ENCODE results near the gene EHMT1.
"Not testable (repeated sequence)": the region's sequence is repeated elsewhere in the genome, so short reads cannot be mapped to it uniquely, and the experiment has no call there.

Gene EHMT1

GRCh38 chr9:137866226-137867141 lies 247.7 kb downstream of the EHMT1 start:
- H3K4me1 ChIP-seq (ENCODE audit: control insufficient read depth in 1 of 2, insufficient read depth in 2 of 2, low read length in 2 of 2) = no peaks in the 10 kb centered on the region
- H3K27ac ChIP-seq (ENCODE audit: low read depth, low read length) = no peak overlapping the region
- H3K9ac ChIP-seq (ENCODE audit: low read depth in 1 of 2, low read length in 2 of 2) = no peak overlapping the region
- no peaks in the 10 kb centered on the region for H3K27me3 ChIP-seq (ENCODE audit: control insufficient read depth in 1 of 2, insufficient read depth in 2 of 2, low read length in 2 of 2)
- no peak overlapping the region for H3K4me3 ChIP-seq (ENCODE audit: low read depth in 1 of 2, low read length in 2 of 2)
- no peaks in the 10 kb centered on the region for H3K9me3 ChIP-seq (ENCODE audit: control insufficient read depth in 1 of 2, low read length in 2 of 2)
- H3K36me3 ChIP-seq (ENCODE audit: control insufficient read depth in 1 of 2, insufficient read depth in 2 of 2, low read length in 2 of 2) = no peaks in the 10 kb centered on the region

- H3K27me3 ChIP-seq (ENCODE audit: control insufficient read depth in 1 of 2, insufficient read depth in 2 of 2, low read length in 2 of 2) = peaks cover 0 to 5% of the 10 kb centered on the region in 2 donors
- H3K36me3 ChIP-seq (ENCODE audit: control insufficient read depth in 1 of 2, insufficient read depth in 2 of 2, low read length in 2 of 2) = no peaks in the 10 kb centered on the region
- H3K27ac ChIP-seq (ENCODE audit: low read depth, low read length) = no peak overlapping the region
- no peaks in the 10 kb centered on the region for H3K4me1 ChIP-seq (ENCODE audit: control insufficient read depth in 1 of 2, insufficient read depth in 2 of 2, low read length in 2 of 2)
- H3K9me3 ChIP-seq (ENCODE audit: control insufficient read depth in 1 of 2, low read length in 2 of 2) = no peaks in the 10 kb centered on the region
- H3K9ac ChIP-seq (ENCODE audit: low read depth in 1 of 2, low read length in 2 of 2) = no peak overlapping the region
- H3K4me3 ChIP-seq (ENCODE audit: low read depth in 1 of 2, low read length in 2 of 2) = no peak overlapping the region
Observed at GRCh38 chr9:137870432-137870831, 251.6 kb downstream of the EHMT1 start.

GRCh38 chr9:137872296-137872695 lies 253.5 kb downstream of the EHMT1 start:
- no peaks in the 10 kb centered on the region for H3K9me3 ChIP-seq (ENCODE audit: control insufficient read depth in 1 of 2, low read length in 2 of 2)
- no peaks in the 10 kb centered on the region for H3K4me1 ChIP-seq (ENCODE audit: control insufficient read depth in 1 of 2, insufficient read depth in 2 of 2, low read length in 2 of 2)
- H3K27me3 ChIP-seq (ENCODE audit: control insufficient read depth in 1 of 2, insufficient read depth in 2 of 2, low read length in 2 of 2) = peaks cover 5 to 18% of the 10 kb centered on the region in 2 donors

GRCh38 chr9:137873408-137873807 lies 254.6 kb downstream of the EHMT1 start:
- Histone ChIP-seq H3K36me3 (ENCODE audit: control insufficient read depth in 1 of 2, insufficient read depth in 2 of 2, low read length in 2 of 2) (no peaks in the 10 kb centered on the region), H3K9me3 (ENCODE audit: control insufficient read depth in 1 of 2, low read length in 2 of 2) (no peaks in the 10 kb centered on the region), H3K4me3 (ENCODE audit: low read depth in 1 of 2, low read length in 2 of 2) (no peak overlapping the region), H3K9ac (ENCODE audit: low read depth in 1 of 2, low read length in 2 of 2) (no peak overlapping the region), H3K27me3 (ENCODE audit: control insufficient read depth in 1 of 2, insufficient read depth in 2 of 2, low read length in 2 of 2) (peaks cover 7 to 18% of the 10 kb centered on the region in 2 donors), H3K27ac (ENCODE audit: low read depth, low read length) (no peak overlapping the region), H3K4me1 (ENCODE audit: control insufficient read depth in 1 of 2, insufficient read depth in 2 of 2, low read length in 2 of 2) (no peaks in the 10 kb centered on the region)

More at GRCh38 chr9:137872296-137872695, 253.5 kb downstream of the EHMT1 start:
- Histone ChIP-seq H3K9ac (ENCODE audit: low read depth in 1 of 2, low read length in 2 of 2) (no peak overlapping the region), H3K27ac (ENCODE audit: low read depth, low read length) (no peak overlapping the region), H3K4me3 (ENCODE audit: low read depth in 1 of 2, low read length in 2 of 2) (no peak overlapping the region), H3K36me3 (ENCODE audit: control insufficient read depth in 1 of 2, insufficient read depth in 2 of 2, low read length in 2 of 2) (no peaks in the 10 kb centered on the region)

- Histone ChIP-seq H3K27me3 (ENCODE audit: control insufficient read depth in 1 of 2, insufficient read depth in 2 of 2, low read length in 2 of 2) (peaks cover 9 to 18% of the 10 kb centered on the region in 2 donors), H3K36me3 (ENCODE audit: control insufficient read depth in 1 of 2, insufficient read depth in 2 of 2, low read length in 2 of 2) (no peaks in the 10 kb centered on the region), H3K27ac (ENCODE audit: low read depth, low read length) (no peak overlapping the region), H3K4me3 (ENCODE audit: low read depth in 1 of 2, low read length in 2 of 2) (no peak overlapping the region), H3K4me1 (ENCODE audit: control insufficient read depth in 1 of 2, insufficient read depth in 2 of 2, low read length in 2 of 2) (no peaks in the 10 kb centered on the region), H3K9ac (ENCODE audit: low read depth in 1 of 2, low read length in 2 of 2) (no peak overlapping the region), H3K9me3 (ENCODE audit: control insufficient read depth in 1 of 2, low read length in 2 of 2) (no peaks in the 10 kb centered on the region)
Observed at GRCh38 chr9:137873858-137874362, 255.1 kb downstream of the EHMT1 start.

GRCh38 chr9:137875354-137875753 lies 256.5 kb downstream of the EHMT1 start:
- Histone ChIP-seq H3K4me1 (ENCODE audit: control insufficient read depth in 1 of 2, insufficient read depth in 2 of 2, low read length in 2 of 2) (no peaks in the 10 kb centered on the region), H3K9me3 (ENCODE audit: control insufficient read depth in 1 of 2, low read length in 2 of 2) (no peaks in the 10 kb centered on the region), H3K9ac (ENCODE audit: low read depth in 1 of 2, low read length in 2 of 2) (no peak overlapping the region), H3K4me3 (ENCODE audit: low read depth in 1 of 2, low read length in 2 of 2) (no peak overlapping the region), H3K36me3 (ENCODE audit: control insufficient read depth in 1 of 2, insufficient read depth in 2 of 2, low read length in 2 of 2) (no peaks in the 10 kb centered on the region), H3K27ac (ENCODE audit: low read depth, low read length) (no peak overlapping the region), H3K27me3 (ENCODE audit: control insufficient read depth in 1 of 2, insufficient read depth in 2 of 2, low read length in 2 of 2) (peaks cover 9 to 25% of the 10 kb centered on the region in 2 donors)

GRCh38 chr9:137875846-137876245 lies 257.0 kb downstream of the EHMT1 start:
- Histone ChIP-seq H3K4me3 (ENCODE audit: low read depth in 1 of 2, low read length in 2 of 2) (no peak overlapping the region), H3K4me1 (ENCODE audit: control insufficient read depth in 1 of 2, insufficient read depth in 2 of 2, low read length in 2 of 2) (no peaks in the 10 kb centered on the region), H3K36me3 (ENCODE audit: control insufficient read depth in 1 of 2, insufficient read depth in 2 of 2, low read length in 2 of 2) (no peaks in the 10 kb centered on the region), H3K9me3 (ENCODE audit: control insufficient read depth in 1 of 2, low read length in 2 of 2) (no peaks in the 10 kb centered on the region), H3K27ac (ENCODE audit: low read depth, low read length) (no peak overlapping the region), H3K27me3 (ENCODE audit: control insufficient read depth in 1 of 2, insufficient read depth in 2 of 2, low read length in 2 of 2) (peaks cover 9 to 25% of the 10 kb centered on the region in 2 donors), H3K9ac (ENCODE audit: low read depth in 1 of 2, low read length in 2 of 2) (no peak overlapping the region)

- Histone ChIP-seq H3K27me3 (ENCODE audit: control insufficient read depth in 1 of 2, insufficient read depth in 2 of 2, low read length in 2 of 2) (peaks cover 9 to 25% of the 10 kb centered on the region in 2 donors), H3K4me1 (ENCODE audit: control insufficient read depth in 1 of 2, insufficient read depth in 2 of 2, low read length in 2 of 2) (no peaks in the 10 kb centered on the region), H3K36me3 (ENCODE audit: control insufficient read depth in 1 of 2, insufficient read depth in 2 of 2, low read length in 2 of 2) (no peaks in the 10 kb centered on the region), H3K27ac (ENCODE audit: low read depth, low read length) (no peak overlapping the region), H3K9ac (ENCODE audit: low read depth in 1 of 2, low read length in 2 of 2) (no peak overlapping the region), H3K4me3 (ENCODE audit: low read depth in 1 of 2, low read length in 2 of 2) (no peak overlapping the region), H3K9me3 (ENCODE audit: control insufficient read depth in 1 of 2, low read length in 2 of 2) (no peaks in the 10 kb centered on the region)
Observed at GRCh38 chr9:137876269-137876668, 257.5 kb downstream of the EHMT1 start.

GRCh38 chr9:137876781-137877386 lies 258.1 kb downstream of the EHMT1 start:
- no peaks in the 10 kb centered on the region for H3K36me3 ChIP-seq (ENCODE audit: control insufficient read depth in 1 of 2, insufficient read depth in 2 of 2, low read length in 2 of 2)
- H3K27me3 ChIP-seq (ENCODE audit: control insufficient read depth in 1 of 2, insufficient read depth in 2 of 2, low read length in 2 of 2) = peaks cover 9 to 25% of the 10 kb centered on the region in 2 donors
- H3K9ac ChIP-seq (ENCODE audit: low read depth in 1 of 2, low read length in 2 of 2) = no peak overlapping the region
- no peaks in the 10 kb centered on the region for H3K9me3 ChIP-seq (ENCODE audit: control insufficient read depth in 1 of 2, low read length in 2 of 2)
- no peak overlapping the region for H3K4me3 ChIP-seq (ENCODE audit: low read depth in 1 of 2, low read length in 2 of 2)
- no peaks in the 10 kb centered on the region for H3K4me1 ChIP-seq (ENCODE audit: control insufficient read depth in 1 of 2, insufficient read depth in 2 of 2, low read length in 2 of 2)
- H3K27ac ChIP-seq (ENCODE audit: low read depth, low read length) = no peak overlapping the region

GRCh38 chr9:137877506-137878122 lies 258.8 kb downstream of the EHMT1 start, which contains the start of gene CACNA1B:
TSS of gene CACNA1B (plus strand) at chr9:137877782. CDS start at chr9:137877934, 152 bp downstream.
- not testable (repeated sequence) for H3K9ac ChIP-seq (ENCODE audit: low read depth in 1 of 2, low read length in 2 of 2); H3K27ac ChIP-seq (ENCODE audit: low read depth, low read length); H3K4me1 ChIP-seq (ENCODE audit: control insufficient read depth in 1 of 2, insufficient read depth in 2 of 2, low read length in 2 of 2); H3K36me3 ChIP-seq (ENCODE audit: control insufficient read depth in 1 of 2, insufficient read depth in 2 of 2, low read length in 2 of 2); H3K9me3 ChIP-seq (ENCODE audit: control insufficient read depth in 1 of 2, low read length in 2 of 2)
- Histone ChIP-seq H3K4me3 (ENCODE audit: low read depth in 1 of 2, low read length in 2 of 2) (peak within 1 kb of the TSS in 1 of 2 donors; percentile 60), H3K27me3 (ENCODE audit: control insufficient read depth in 1 of 2, insufficient read depth in 2 of 2, low read length in 2 of 2) (peaks cover 9 to 25% of the 10 kb centered on the region in 2 donors)

All from duodenal mucosa (tissue), 2 donors.